EH (cell line): Measurements from ENCODE around the gene INPP5A.
"Not testable (repeated sequence)": the region's sequence is repeated elsewhere in the genome, so short reads cannot be mapped to it uniquely, and the experiment has no call there.

Experiments
- DNase-seq: peaks from one replicate; pipeline ENCODE4 v3.0.0-alpha.2; 2015; ENCODE audit warnings: low read depth

Gene INPP5A

GRCh38 chr10:132825783-132826523 lies 288.4 kb downstream of the INPP5A start:
- not testable (repeated sequence) for DNase-seq

GRCh38 chr10:132826524-132827422 lies 289.2 kb downstream of the INPP5A start:
- DNase-seq = no peak

GRCh38 chr10:132827423-132827789 lies 289.8 kb downstream of the INPP5A start:
- no peak for DNase-seq

- no peak for DNase-seq
Measured at GRCh38 chr10:132827861-132828539, 290.4 kb downstream of the INPP5A start.

GRCh38 chr10:132828681-132829080 lies 291.1 kb downstream of the INPP5A start:
- DNase-seq = no peak

GRCh38 chr10:132829403-132829802 lies 291.8 kb downstream of the INPP5A start:
- DNase-seq = no peak

GRCh38 chr10:132832186-132832969 lies 294.8 kb downstream of the INPP5A start:
- no peak for DNase-seq
